GM18951 (cell line): ENCODE results near the gene COG2.

Experiments used
- POLR2A ChIP-seq: IDR thresholded peaks from 4 replicates; pipeline ENCODE4 v1.6.1; 2011; ENCODE audit warnings: mild to moderate bottlenecking; ENCODE audit not compliant: insufficient read length, insufficient read depth; ENCODE audit errors: extremely low read depth
- in situ Hi-C: fragments of 300-500 bp; cut with MboI; formaldehyde crosslinking; loops from one replicate; pipeline ENCODE4 v1.12.0; 2022; ENCODE audit warnings: low sequenced_read_pairs, mixed read lengths, inconsistent platforms; ENCODE audit not compliant: unreplicated experiment

The COG2 gene

GRCh38 chr1:230669543-230669942, 27.3 kb downstream of the COG2 start:
- in situ Hi-C loops, result no loop called here
- TF ChIP-seq POLR2A, result no peak

- TF ChIP-seq POLR2A, result no peak
- in situ Hi-C loops, result no loop called here
Measured at GRCh38 chr1:230674581-230674980, 32.3 kb downstream of the COG2 start.

- no peak for TF ChIP-seq POLR2A
Measured at GRCh38 chr1:230677200-230677599, 34.9 kb downstream of the COG2 start.

GRCh38 chr1:230679192-230679591, 36.9 kb downstream of the COG2 start:
- no peak for TF ChIP-seq POLR2A
- in situ Hi-C loops, result no loop called here

More at GRCh38 chr1:230677200-230677599, 34.9 kb downstream of the COG2 start:
- in situ Hi-C loops, result no loop called here

GRCh38 chr1:230679825-230680224, 37.5 kb downstream of the COG2 start:
- in situ Hi-C loops, result no loop called here
- TF ChIP-seq POLR2A, result no peak

GRCh38 chr1:230680300-230681025, 38.2 kb downstream of the COG2 start:
- in situ Hi-C loops, result no loop called here
- no peak for TF ChIP-seq POLR2A

GRCh38 chr1:230681599-230681998, 39.3 kb downstream of the COG2 start:
- TF ChIP-seq POLR2A, result no peak
- in situ Hi-C loops, result no loop called here

GRCh38 chr1:230682274-230682673, 40.0 kb downstream of the COG2 start:
- no peak for TF ChIP-seq POLR2A
- in situ Hi-C loops, result no loop called here

- in situ Hi-C loops, result no loop called here
- TF ChIP-seq POLR2A, result no peak
Measured at GRCh38 chr1:230682882-230683610, 40.8 kb downstream of the COG2 start.

GRCh38 chr1:230684146-230684545, 41.9 kb downstream of the COG2 start:
- TF ChIP-seq POLR2A, result no peak
- in situ Hi-C loops, result no loop called here

- no peak for TF ChIP-seq POLR2A
- in situ Hi-C loops, result no loop called here
Measured at GRCh38 chr1:230684998-230685397, 42.7 kb downstream of the COG2 start.

- TF ChIP-seq POLR2A, result no peak
Measured at GRCh38 chr1:230686747-230687146, 44.5 kb downstream of the COG2 start.

GRCh38 chr1:230690101-230690500, 47.8 kb downstream of the COG2 start:
- in situ Hi-C loops, result no loop called here
- TF ChIP-seq POLR2A, result no peak

More at GRCh38 chr1:230686747-230687146, 44.5 kb downstream of the COG2 start:
- in situ Hi-C loops, result no loop called here

- no peak for TF ChIP-seq POLR2A
- in situ Hi-C loops, result no loop called here
Measured at GRCh38 chr1:230691615-230692014, 49.3 kb downstream of the COG2 start.
